A549 (cell line): Measurements from ENCODE around the gene WTAP. TPM values are rescaled to one million over a fixed set of nuclear protein-coding genes. Genes with fewer than 3 reads are reported as not detected.

ENCODE experiments used
- ATAC-seq, 2 experiments: fragments of 200-7000 bp in 1 of 2; fragments of >200 bp in 1 of 2; cut with Nextera tagmentation in 1 of 2; cut with Tn5 transposase in 1 of 2; 3 replicates each; pipeline versions ENCODE4 v1.8.0 to v1.9.1; 2018 to 2020; ENCODE audit warnings: mild to moderate bottlenecking in 1 of 2, moderate library complexity in 1 of 2
- CTCF ChIA-PET: fragments of 300-600 bp; sonication (Branson Sonifier 250); formaldehyde crosslinking; extraction: SDS; loops from one replicate; lab custom pipeline; 2021; ENCODE audit warnings: antibody characterized with exemption, inconsistent platforms; lab: Yijun Ruan, JAX
- POLR2A ChIA-PET: fragments of 350-600 bp; formaldehyde crosslinking; extraction: SDS; loops from one replicate; lab custom pipeline; 2021; ENCODE audit warnings: antibody characterized with exemption, inconsistent platforms; lab: Yijun Ruan, JAX
- DNase-seq, 2 experiments: peaks; one replicate each; pipeline versions ENCODE4 v3.0.0 to v3.0.0-alpha.2; 2011 to 2016; ENCODE audit warnings: low read depth in 1 of 2, low spot score in 1 of 2
- FAIRE-seq: peaks from 2 replicates; lab custom pipeline; 2011; peaks lifted over from hg19 to GRCh38; lab: Jason Lieb, UNC
- H3K27ac ChIP-seq, 2 experiments: fragments of >200 bp; sonication (Bioruptor Twin); formaldehyde crosslinking; 3 replicates each; pipeline ENCODE4 v1.5.1; 2016 to 2017
- H3K4me1 ChIP-seq: fragments of >200 bp; sonication (Bioruptor Twin); formaldehyde crosslinking; 3 replicates; pipeline ENCODE4 v1.6.1; 2016
- H3K4me2 ChIP-seq: fragments of >200 bp; sonication (Bioruptor Twin); formaldehyde crosslinking; 3 replicates; pipeline ENCODE4 v1.6.1; 2016
- H3K4me3 ChIP-seq: fragments of >200 bp; sonication (Bioruptor Twin); formaldehyde crosslinking; 3 replicates; pipeline ENCODE4 v1.5.1; 2016
- H3K9me3 ChIP-seq: fragments of >200 bp; sonication (Bioruptor Twin); formaldehyde crosslinking; 3 replicates; pipeline ENCODE4 v1.6.1; 2016
- ATOH8 ChIP-seq: fragments of 250-450 bp; sonication (Bioruptor Pico); IDR thresholded peaks from 2 replicates; pipeline ENCODE4 v1.5.0; 2020; ENCODE audit warnings: low read depth, mild to moderate bottlenecking, moderate library complexity
- BHLHE40 ChIP-seq: IDR thresholded peaks from 2 replicates; pipeline ENCODE4 v1.6.1; 2012; ENCODE audit warnings: low read depth, low read length, inconsistent platforms
- CBX2 ChIP-seq: fragments of 200-600 bp; sonication (generic); IDR thresholded peaks from 2 replicates; pipeline ENCODE4 v1.6.1; 2016; ENCODE audit warnings: low read depth, mild to moderate bottlenecking, borderline replicate concordance
- CEBPB ChIP-seq, 2 experiments: fragments of >200 bp in 1 of 2; sonication (Bioruptor Twin) in 1 of 2; formaldehyde crosslinking in 1 of 2; IDR thresholded peaks; 2 replicates each; pipeline ENCODE4 v1.6.1; 2012 to 2016
- CHD2 ChIP-seq: fragments of 150-350 bp; IDR thresholded peaks from 2 replicates; pipeline ENCODE4 v1.6.1; 2014; ENCODE audit warnings: low read length; ENCODE audit not compliant: partially characterized antibody
- CHD4 ChIP-seq: fragments of 200-600 bp; sonication (generic); IDR thresholded peaks from 2 replicates; pipeline ENCODE4 v1.6.1; 2016; ENCODE audit warnings: antibody characterized with exemption, mild to moderate bottlenecking, borderline replicate concordance
- CTCF ChIP-seq: fragments of >200 bp; sonication (Bioruptor Twin); formaldehyde crosslinking; IDR thresholded peaks from 3 replicates; pipeline ENCODE4 v1.5.1; 2016
- EHMT2 ChIP-seq: fragments of 200-600 bp; sonication (generic); IDR thresholded peaks from 2 replicates; pipeline ENCODE4 v1.6.1; 2016; ENCODE audit warnings: antibody characterized with exemption, low read depth, mild to moderate bottlenecking, moderate library complexity
- EP300 ChIP-seq, 2 experiments: fragments of >200 bp; sonication (Bioruptor Twin); formaldehyde crosslinking; IDR thresholded peaks; 2 replicates in 1 of 2; 3 replicates in 1 of 2; pipeline ENCODE4 v1.6.1; 2016 to 2017
- FOXS1 ChIP-seq: fragments of 250-450 bp; sonication (Bioruptor Pico); IDR thresholded peaks from 2 replicates; pipeline ENCODE4 v1.5.0; 2020; ENCODE audit warnings: mild to moderate bottlenecking, moderate library complexity
- HEYL ChIP-seq: fragments of 250-450 bp; sonication (Bioruptor Pico); IDR thresholded peaks from 2 replicates; pipeline ENCODE4 v1.8.0; 2021; ENCODE audit warnings: mild to moderate bottlenecking, moderate library complexity
- HMGXB4 ChIP-seq: fragments of 250-450 bp; sonication (Bioruptor Pico); IDR thresholded peaks from 2 replicates; pipeline ENCODE4 v1.5.0; 2021; ENCODE audit warnings: mild to moderate bottlenecking, moderate library complexity, borderline replicate concordance
- HOXA7 ChIP-seq: fragments of 250-450 bp; sonication (Bioruptor Pico); IDR thresholded peaks from 2 replicates; pipeline ENCODE4 v1.5.0; 2020; ENCODE audit warnings: mild to moderate bottlenecking, moderate library complexity
- HOXB13 ChIP-seq: fragments of 250-450 bp; sonication (Bioruptor Pico); IDR thresholded peaks from 2 replicates; pipeline ENCODE4 v1.5.0; 2020; ENCODE audit warnings: low read depth, mild to moderate bottlenecking, moderate library complexity
- KDM1A ChIP-seq: fragments of 200-600 bp; sonication (generic); IDR thresholded peaks from 2 replicates; pipeline ENCODE4 v1.6.1; 2016; ENCODE audit warnings: low read depth, mild to moderate bottlenecking
- KDM5A ChIP-seq: fragments of 200-600 bp; sonication (generic); IDR thresholded peaks from 2 replicates; pipeline ENCODE4 v1.6.1; 2016; ENCODE audit warnings: antibody characterized with exemption, mild to moderate bottlenecking
- MAX ChIP-seq: IDR thresholded peaks from 2 replicates; pipeline ENCODE4 v1.6.1; 2012
- MAZ ChIP-seq: fragments of 150-350 bp; IDR thresholded peaks from 2 replicates; pipeline ENCODE4 v1.6.1; 2014; ENCODE audit warnings: antibody characterized with exemption, low read depth, low read length, borderline replicate concordance
- PHF8 ChIP-seq: fragments of 200-600 bp; sonication (generic); IDR thresholded peaks from 2 replicates; pipeline ENCODE4 v1.6.1; 2016; ENCODE audit warnings: low read depth, mild to moderate bottlenecking, antibody characterized with exemption, moderate library complexity, borderline replicate concordance
- POLR2A ChIP-seq: IDR thresholded peaks from 2 replicates; pipeline ENCODE4 v1.6.1; 2012; ENCODE audit warnings: mild to moderate bottlenecking, low read length
- POLR2AphosphoS2 ChIP-seq: conservative IDR thresholded peaks from 2 replicates; pipeline ENCODE4 v1.6.1; 2012; ENCODE audit warnings: low read length, improper control_type of control experiment, inconsistent platforms
- RAD21 ChIP-seq, 2 experiments: fragments of >200 bp in 1 of 2; sonication (Bioruptor Twin) in 1 of 2; formaldehyde crosslinking in 1 of 2; IDR thresholded peaks in 1 of 2; conservative IDR thresholded peaks in 1 of 2; 2 replicates in 1 of 2; 3 replicates in 1 of 2; pipeline ENCODE4 v1.6.1; 2012 to 2018; ENCODE audit warnings: inconsistent platforms in 1 of 2
- RFX5 ChIP-seq: fragments of 450-650 bp; IDR thresholded peaks from 2 replicates; pipeline ENCODE4 v1.7.1; 2014; ENCODE audit warnings: antibody characterized with exemption, mild to moderate bottlenecking, moderate library complexity
- RNF2 ChIP-seq: fragments of 200-600 bp; sonication (generic); IDR thresholded peaks from 2 replicates; pipeline ENCODE4 v1.6.1; 2016; ENCODE audit warnings: low read depth, mild to moderate bottlenecking, antibody characterized with exemption, moderate library complexity, borderline replicate concordance
- SREBF2 ChIP-seq: fragments of 450-650 bp; IDR thresholded peaks from 2 replicates; pipeline ENCODE4 v1.6.1; 2014; ENCODE audit warnings: mild to moderate bottlenecking, moderate library complexity
- TFCP2L1 ChIP-seq: fragments of 250-450 bp; sonication (Bioruptor Pico); IDR thresholded peaks from 2 replicates; pipeline ENCODE4 v1.5.0; 2021; ENCODE audit warnings: mild to moderate bottlenecking
- TP53 ChIP-seq: fragments of 250-450 bp; sonication (Bioruptor Pico); IDR thresholded peaks from 2 replicates; pipeline ENCODE4 v1.5.0; 2021; ENCODE audit warnings: mild to moderate bottlenecking, moderate library complexity
- USF2 ChIP-seq: fragments of 450-650 bp; IDR thresholded peaks from 2 replicates; pipeline ENCODE4 v1.6.1; 2014; ENCODE audit warnings: antibody characterized with exemption
- ZC3H11A ChIP-seq: fragments of 450-650 bp; IDR thresholded peaks from 2 replicates; pipeline ENCODE4 v1.6.1; 2014; ENCODE audit warnings: antibody characterized with exemption, mild to moderate bottlenecking
- ZFP36 ChIP-seq: fragments of 450-650 bp; IDR thresholded peaks from 2 replicates; pipeline ENCODE4 v1.6.1; 2014; ENCODE audit warnings: borderline replicate concordance; ENCODE audit not compliant: partially characterized antibody
- ZSCAN20 ChIP-seq: fragments of 250-450 bp; sonication (Bioruptor Pico); IDR thresholded peaks from 2 replicates; pipeline ENCODE4 v1.8.0; 2022; ENCODE audit warnings: mild to moderate bottlenecking, moderate library complexity
- WGBS: methylation state at CpG from one replicate; pipeline ENCODE4 v1.1.6; 2017; ENCODE audit errors: missing lambda C conversion rate; 5-methylcytosine and 5-hydroxymethylcytosine counted together
- polyA plus RNA-seq, 4 experiments: library from polyadenylated mRNA; depleted of rRNA in 3 of 4; stranded (reverse); fragments of >200 nt; fragmentation: RNase III in 1 of 4; extraction: RNeasy Plus Mini Kit Qiagen cat#74134 plus additional on column Dnase treatment in 1 of 4; gene quantifications; 2 replicates in 3 of 4; 3 replicates in 1 of 4; pipeline ENCODE4 v1.2.3, GENCODE V29; 2011 to 2017

Gene WTAP
- polyA plus RNA-seq, 2 of the 4 experiments (the other 2 are of a cell fraction), result 42.4 to 53.2 TPM

GRCh38 chr6:159726255-159726917 lies 920 bp upstream of the WTAP start:
- ATAC-seq (peak; percentile 41 to 64), DNase-seq (no peak)
- WGBS, result 3% methylated on average over 15 of the region's 30 CpGs
- H3K4me3 ChIP-seq, result peak overlapping the region; percentile 79
- H3K4me1 ChIP-seq, result peaks cover 22% of the 10 kb centered on the region; the same call in 2 of the 3 replicates
- POLR2A ChIA-PET, result interaction anchor here (0.6 to 3.0 kb wide), 11 partner anchors 9 to 64 kb away, joined by 3 to 29 read pairs (median 6); partner anchors contain the start of genes ACAT2, MRPL18, SOD2 and TCP1
- peak; percentile 55 for TF ChIP-seq TP53 (CRISPR knock-in tag)
- TF ChIP-seq BHLHE40, result no peak
- no peak for TF ChIP-seq MAZ
- TF ChIP-seq POLR2A, result no peak
- TF ChIP-seq USF2, result no peak
- no peak for TF ChIP-seq CHD2
- no peak for TF ChIP-seq POLR2AphosphoS2
- no peak for TF ChIP-seq KDM5A
- TF ChIP-seq CEBPB (IDR thresholded peaks at IDR 0.05), result no peak
- peak; percentile 68; the same call in 1 of the 2 replicates for TF ChIP-seq HMGXB4 (CRISPR knock-in tag)
- TF ChIP-seq RNF2, result no peak
- TF ChIP-seq CBX2, result no peak
- no peak for TF ChIP-seq KDM1A
- TF ChIP-seq SREBF2, result no peak
- no peak for TF ChIP-seq PHF8
- TF ChIP-seq TFCP2L1, result 0 out of 2 replicates have a peak, but pooled peaks have one; percentile 46
- TF ChIP-seq RFX5, result no peak
- TF ChIP-seq CTCF, result no peak
- TF ChIP-seq ATOH8 (CRISPR knock-in tag), result no peak
- no peak for TF ChIP-seq ZSCAN20 (CRISPR knock-in tag)
- no peak for TF ChIP-seq ZFP36
- TF ChIP-seq EP300 (IDR thresholded peaks at IDR 0.05), result no peak
- TF ChIP-seq HOXA7 (CRISPR knock-in tag), result no peak
- no peak for TF ChIP-seq ZC3H11A
- no peak for TF ChIP-seq MAX
- no peak for TF ChIP-seq FOXS1 (CRISPR knock-in tag)
- no peak for TF ChIP-seq EHMT2
- TF ChIP-seq RAD21 (conservative IDR thresholded peaks at IDR 0.05 in 1 of 2, IDR thresholded peaks at IDR 0.05 in 1 of 2), result no peak
- TF ChIP-seq HOXB13 (CRISPR knock-in tag), result peak; percentile 68; the same call in 1 of the 2 replicates
- no peak for TF ChIP-seq CHD4
- TF ChIP-seq HEYL (CRISPR knock-in tag), result no peak
- TF ChIP-seq, all 56 proteins: peak for 4
- peak overlapping the region; percentile 98 to 99 for H3K27ac ChIP-seq
- H3K4me2 ChIP-seq, result peak overlapping the region; percentile 99
- CTCF ChIA-PET, result interaction anchor here (1.6 kb wide), 1 partner anchor 35 kb away, joined by 8 read pairs; no protein-coding TSS in a partner anchor
- FAIRE-seq, result no peak
- no peaks in the 10 kb centered on the region for H3K9me3 ChIP-seq
